CD4-positive, alpha-beta T cell treated with Interleukin-17A for 4 hours (primary cell): ENCODE measurements around the gene GAS6.

Experiments
- DNase-seq: peaks from one replicate; pipeline ENCODE4 v3.0.0-alpha.2; 2020; ENCODE audit warnings: mixed read lengths

The GAS6 gene

GRCh38 chr13:113850722-113851479 is 13.0 kb downstream of the GAS6 start:
- no peak for DNase-seq

DNA sequence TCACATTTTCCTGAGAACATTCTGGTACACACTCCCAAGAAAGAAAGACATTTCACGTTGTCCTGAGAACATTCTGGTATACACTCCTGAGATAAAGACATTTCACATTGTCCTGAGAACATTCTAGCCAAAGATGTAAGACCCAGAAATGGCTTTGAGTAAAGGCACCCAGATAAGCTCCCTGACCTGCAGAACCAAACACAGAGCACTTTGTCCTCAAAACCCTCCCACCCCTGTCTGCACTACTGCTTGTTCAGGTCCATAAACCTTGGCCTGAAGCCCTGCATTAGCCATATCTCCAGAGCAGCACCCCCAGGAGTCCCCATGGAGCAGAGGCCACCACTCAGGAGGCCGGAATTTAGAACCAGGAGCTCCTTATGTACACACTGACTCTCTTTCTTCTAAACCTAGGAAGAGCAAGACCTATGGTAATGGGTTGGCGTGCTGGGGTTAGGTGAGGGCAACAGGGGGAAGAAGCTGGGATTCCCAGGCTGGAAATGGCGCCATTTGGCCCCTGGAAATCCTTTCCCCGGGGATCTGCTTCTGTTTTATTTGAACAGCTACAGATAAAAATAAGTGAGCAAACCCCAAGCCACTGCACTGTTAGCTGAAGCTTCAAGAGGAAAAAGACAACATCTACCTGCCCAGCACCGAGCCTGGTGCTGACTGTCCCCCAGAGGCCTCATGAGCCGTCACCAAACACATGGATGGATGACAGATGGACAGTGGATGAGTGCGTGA is 13.7 kb downstream of the GAS6 start:
- no peak for DNase-seq

GRCh38 chr13:113849546-113849945 is 14.3 kb downstream of the GAS6 start:
- DNase-seq: no peak

- no peak for DNase-seq
These were observed 15.2 kb downstream of the GAS6 start for GRCh38 chr13:113848431-113849260.

DNA sequence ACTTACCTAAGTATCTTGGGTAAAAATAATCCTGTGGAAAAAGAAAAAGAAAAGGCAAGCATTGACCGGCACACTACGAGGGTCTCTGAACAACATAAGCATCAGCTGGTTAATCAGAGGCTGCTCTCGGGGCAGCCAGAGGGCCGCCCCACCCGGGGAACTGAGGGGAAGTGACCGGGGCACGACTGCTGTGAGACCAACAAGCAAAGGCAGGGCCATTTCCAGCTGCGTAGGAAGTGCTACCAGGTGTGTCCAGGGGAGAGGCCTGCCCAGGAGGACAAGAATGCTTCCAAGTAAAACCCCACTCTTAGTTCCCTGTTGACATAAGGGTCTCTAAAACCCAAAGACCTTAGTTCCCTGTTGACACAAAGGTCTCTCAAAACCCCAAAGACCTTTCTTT is 15.9 kb downstream of the GAS6 start:
- DNase-seq: no peak

- peak; percentile 46 for DNase-seq
These were observed 17.1 kb downstream of the GAS6 start for GRCh38 chr13:113846636-113847318.

DNA sequence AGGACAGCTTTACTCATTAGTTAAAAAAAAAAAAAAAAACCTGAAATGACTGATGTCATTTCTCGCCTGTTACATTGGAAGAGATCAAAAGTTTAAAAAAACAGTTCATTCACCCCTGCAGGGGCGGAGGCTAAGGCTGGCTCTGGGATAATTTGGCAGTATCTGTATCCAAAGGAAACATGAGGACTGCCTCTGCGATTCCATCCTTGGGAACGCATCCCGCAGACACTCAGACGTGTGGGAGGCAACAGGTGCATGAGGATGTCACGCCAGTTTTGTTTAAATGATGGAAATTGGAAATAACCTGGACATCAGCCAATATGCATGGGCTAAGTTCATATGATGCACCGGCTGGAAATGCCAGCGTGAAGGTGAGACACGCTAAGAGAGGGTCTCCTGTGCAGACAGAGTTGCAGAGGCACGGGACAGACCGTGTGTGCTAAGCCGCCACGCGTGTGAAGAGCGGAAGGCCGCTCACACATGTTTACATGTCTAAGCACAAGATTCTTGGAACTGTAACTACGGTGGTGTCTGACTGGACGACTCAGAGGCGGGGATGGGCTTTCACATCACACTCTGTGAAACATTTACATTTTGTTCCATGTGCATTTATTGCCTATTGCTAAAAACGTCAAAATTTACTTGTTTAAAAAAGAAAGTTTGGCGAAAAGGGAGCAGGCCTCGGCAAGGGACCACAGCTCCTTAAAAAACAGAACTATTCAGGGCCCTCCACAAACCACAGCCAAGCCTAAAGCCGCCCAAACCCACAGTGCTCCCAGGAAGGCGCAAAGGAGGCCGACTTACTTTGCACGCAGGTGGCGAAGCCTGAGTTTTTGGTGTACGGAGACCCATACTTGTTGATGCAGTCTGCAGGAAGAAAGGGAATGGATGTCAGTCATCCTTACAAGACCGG is 17.9 kb downstream of the GAS6 start:
- no peak for DNase-seq

GRCh38 chr13:113845055-113845454 is 18.8 kb downstream of the GAS6 start:
- DNase-seq: no peak

DNA sequence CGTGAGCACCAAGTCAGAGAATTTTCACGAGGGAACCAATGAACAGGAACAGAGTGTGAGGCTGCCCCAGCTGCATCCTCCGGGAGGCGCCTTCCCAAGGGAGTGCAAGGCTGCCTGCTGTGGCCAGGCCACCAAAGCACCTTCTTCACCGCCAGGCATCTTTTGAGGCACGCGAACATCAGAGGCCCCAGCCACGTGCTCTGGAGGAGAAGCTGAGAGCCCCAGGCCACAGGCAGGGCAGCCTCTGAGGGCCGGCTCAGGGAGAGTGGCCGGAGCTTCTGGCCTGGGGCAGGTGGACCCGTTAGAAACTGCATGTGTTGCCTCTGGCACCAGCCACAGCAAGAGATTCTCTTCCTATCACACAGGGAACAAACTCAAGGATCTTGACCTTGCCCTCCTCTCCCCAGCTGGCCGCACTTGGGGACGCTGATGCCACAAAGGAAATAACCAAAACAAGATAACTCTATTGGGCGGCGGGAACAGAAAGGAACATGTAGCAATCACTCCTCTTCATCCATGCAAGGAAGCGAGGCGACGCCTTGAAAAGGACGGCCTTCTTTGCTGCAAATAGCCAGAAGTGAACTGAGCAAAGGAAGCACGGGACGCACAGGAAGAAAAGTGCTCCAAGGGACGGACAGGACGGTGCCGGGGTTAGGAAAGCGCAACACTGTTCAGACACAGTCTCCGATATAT is 19.9 kb downstream of the GAS6 start:
- DNase-seq: no peak

GRCh38 chr13:113843063-113843654 is 20.7 kb downstream of the GAS6 start:
- no peak for DNase-seq

DNA sequence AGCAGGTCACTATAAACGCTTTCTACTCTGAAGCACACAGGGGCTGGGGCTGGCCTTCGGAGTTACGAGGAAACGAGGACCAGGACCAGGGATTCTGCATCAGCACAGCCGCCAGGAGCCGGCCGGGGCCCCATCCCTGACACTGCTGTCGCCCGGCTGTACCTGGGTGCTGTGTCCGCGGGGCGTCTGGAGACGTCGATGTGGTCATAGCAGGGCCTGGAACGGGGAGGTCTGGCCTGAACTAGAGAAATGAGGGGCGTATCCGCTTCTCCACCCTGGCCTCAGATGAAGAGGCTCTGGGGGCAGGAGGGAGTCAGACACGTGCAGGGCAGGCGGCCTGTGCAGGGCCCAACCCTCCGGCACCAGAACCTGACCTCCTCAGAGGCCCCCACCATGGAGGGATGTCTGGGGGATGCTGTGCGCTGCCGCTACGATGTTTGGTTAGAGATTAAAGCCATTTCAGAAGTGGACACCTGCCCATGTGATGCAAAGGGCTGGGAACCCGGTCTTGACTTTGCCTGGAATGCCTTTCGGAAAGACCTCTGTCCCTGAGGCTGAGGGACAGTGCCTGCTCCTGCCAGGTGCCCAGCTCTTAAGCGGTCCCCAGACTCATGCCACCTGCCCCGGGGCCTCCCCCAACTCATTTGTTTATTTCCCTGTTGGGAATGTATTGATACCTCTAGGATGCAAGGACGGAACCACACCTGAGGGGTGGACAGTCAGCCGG is 21.4 kb downstream of the GAS6 start:
- no peak for DNase-seq

GRCh38 chr13:113841353-113841650 is 22.6 kb downstream of the GAS6 start:
- peak; percentile 23 for DNase-seq

GRCh38 chr13:113840541-113841352 is 23.1 kb downstream of the GAS6 start:
- DNase-seq: no peak

- no peak for DNase-seq
These were observed 24.2 kb downstream of the GAS6 start for GRCh38 chr13:113839536-113840204.

- no peak for DNase-seq
These were observed 25.1 kb downstream of the GAS6 start for GRCh38 chr13:113838711-113839201.

DNA sequence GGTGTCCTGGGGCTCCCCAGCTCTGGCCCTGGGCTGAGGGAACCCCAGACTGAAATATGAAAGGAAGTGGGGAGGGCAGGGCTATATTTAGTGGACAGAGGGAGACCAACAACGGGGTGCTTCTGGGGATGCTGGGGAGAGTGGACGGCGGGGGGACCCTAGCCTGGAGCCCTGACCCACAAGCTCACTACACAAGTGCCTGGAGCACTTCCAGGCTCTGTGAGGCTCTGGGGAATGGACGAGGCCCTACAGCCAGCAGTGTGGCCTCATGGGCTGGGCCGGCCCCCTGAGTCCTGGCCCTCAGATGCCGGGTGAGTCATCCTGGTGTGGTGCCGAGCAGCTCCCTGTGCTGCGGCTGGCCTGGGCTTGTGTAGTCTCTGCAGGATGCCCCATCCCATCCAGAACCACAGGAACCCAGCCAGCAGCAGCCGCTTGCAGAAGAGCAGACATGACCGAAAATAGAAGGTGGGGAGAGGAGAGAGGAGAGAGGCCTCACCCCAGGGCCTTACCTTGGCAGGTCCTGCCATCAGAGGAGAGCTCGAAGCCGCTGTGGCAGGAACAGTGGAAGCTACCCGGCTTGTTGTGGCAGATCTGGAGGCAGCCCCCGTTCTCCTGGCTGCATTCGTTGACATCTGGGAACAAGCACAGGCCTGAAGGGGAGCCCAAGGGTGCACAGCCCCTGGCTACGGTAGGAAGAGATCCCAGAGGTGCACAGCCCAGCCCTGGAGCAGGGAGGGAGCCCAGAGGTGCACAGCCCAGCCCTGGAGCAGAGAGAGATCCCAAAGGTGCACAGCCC is 26.1 kb downstream of the GAS6 start:
- DNase-seq: no peak

DNA sequence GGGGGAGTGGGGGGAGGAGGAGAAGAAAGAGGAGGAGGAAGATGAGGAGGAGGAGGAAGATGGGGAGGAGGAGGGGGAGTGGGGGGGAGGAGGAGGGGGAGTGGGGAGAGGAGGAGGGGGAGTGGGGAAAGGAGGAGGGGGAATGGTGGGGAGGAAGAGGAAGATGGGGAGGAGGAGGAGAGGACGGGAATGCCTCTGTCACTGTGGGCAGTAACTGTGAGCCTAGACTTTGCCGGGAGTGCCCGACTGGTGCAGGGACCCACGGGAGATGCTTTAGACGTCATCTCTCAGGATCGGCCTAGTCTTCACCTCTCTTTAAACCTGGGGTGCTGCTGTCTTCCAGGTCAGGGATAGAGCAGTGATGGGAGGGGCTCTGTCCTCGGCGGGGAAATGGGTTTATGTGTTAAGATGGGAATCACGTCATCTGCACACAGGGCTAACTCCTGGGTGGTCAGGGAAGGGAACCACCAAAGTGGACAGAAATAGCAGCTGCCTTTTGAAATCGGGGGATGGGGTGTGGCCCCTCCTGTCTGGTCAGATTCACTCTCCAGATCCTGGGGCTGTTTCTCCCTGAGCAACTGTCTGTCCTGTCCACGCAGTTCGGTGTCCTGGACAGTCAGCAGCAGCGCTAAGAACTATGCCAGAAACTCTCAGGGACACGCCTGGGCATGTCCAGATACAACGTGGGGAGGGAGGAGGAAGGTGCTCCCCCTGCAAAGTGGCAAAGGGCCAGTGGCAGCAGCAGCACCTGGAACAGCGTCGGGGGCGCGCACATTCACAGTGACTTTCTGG is 26.9 kb downstream of the GAS6 start:
- no peak for DNase-seq
